ENCODE data around the gene PPHLN1.

The PPHLN1 gene

DNA sequence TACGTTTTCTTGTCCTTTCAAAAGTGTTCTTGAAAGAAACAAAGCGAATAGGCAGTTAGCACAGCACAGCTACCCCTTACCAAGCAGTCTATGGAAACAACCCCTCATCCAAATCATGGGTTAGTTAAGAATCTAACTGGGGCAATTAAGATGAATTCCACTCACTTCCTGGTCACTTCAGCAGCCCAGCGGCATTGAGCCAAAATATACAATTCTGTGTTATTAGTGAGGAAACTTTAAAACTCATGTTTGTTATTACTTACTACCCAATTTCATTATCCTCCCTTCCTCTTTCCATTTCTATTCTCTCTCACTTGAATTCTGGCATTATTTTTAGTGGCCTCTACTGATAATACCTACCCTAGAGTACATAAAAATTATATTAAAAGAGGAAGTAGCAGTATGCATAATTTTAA, 121.4 kb downstream of the PPHLN1 start:
- Histone ChIP-seq H3K9me3 (ENCODE audit: control insufficient read depth, insufficient read depth, low read length) (no peaks in the 10 kb centered on the region), H3K27me3 (ENCODE audit: control insufficient read depth, insufficient read depth, low read length) (no peaks in the 10 kb centered on the region), H3K4me1 (ENCODE audit: control insufficient read depth, insufficient read depth, low read length) (peaks cover 13% of the 10 kb centered on the region), H3K36me3 (ENCODE audit: control insufficient read depth, insufficient read depth, low read length) (no peaks in the 10 kb centered on the region), H3K9ac (ENCODE audit: low read depth, low read length) (no peak overlapping the region), H3K4me3 (ENCODE audit: low read depth, low read length) (no peak overlapping the region)

DNA sequence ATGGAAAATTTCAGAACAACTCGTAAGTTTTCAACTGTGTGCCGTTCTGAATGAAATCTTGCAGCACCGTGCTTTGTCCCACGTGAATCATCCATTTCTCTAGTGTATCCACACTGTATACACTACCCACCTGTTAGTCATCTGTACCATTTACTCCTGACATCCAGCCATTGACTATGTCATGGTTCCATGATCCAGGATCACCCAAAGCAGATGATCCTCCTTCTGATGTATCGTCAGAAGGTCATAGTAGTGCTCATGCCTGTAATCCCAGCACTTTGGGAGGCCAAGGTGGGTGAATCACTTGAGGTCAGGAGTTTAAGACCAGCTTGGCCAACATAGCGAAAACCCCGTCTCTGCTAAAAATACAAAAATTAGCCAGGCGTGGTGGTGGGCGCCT, 122.9 kb downstream of the PPHLN1 start:
- no peaks in the 10 kb centered on the region for H3K27me3 ChIP-seq (ENCODE audit: control insufficient read depth, insufficient read depth, low read length)
- no peaks in the 10 kb centered on the region for H3K9me3 ChIP-seq (ENCODE audit: control insufficient read depth, insufficient read depth, low read length)
- H3K36me3 ChIP-seq (ENCODE audit: control insufficient read depth, insufficient read depth, low read length), result no peaks in the 10 kb centered on the region
- no peak overlapping the region for H3K4me3 ChIP-seq (ENCODE audit: low read depth, low read length)
- peaks cover 11% of the 10 kb centered on the region for H3K4me1 ChIP-seq (ENCODE audit: control insufficient read depth, insufficient read depth, low read length)
- no peak overlapping the region for H3K9ac ChIP-seq (ENCODE audit: low read depth, low read length)

DNA sequence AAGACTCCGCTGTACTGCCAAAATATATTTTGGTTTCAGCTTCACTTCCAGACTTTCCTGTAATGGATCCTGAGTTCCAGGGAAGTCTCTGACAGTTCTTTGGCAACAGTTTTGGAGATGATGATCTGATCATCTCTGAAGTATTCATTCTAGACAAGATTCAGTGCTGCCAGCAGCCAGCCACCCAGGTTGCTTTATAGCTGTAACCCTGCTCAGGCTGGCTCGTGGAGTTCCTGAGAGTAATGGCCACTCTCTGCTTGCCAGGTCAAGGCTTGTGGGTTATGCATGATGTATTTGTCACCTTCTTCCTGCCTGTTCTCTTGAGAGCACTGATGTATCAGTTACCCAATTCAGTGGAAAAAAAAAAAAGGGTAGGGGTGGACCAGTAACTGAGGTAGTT, 124.3 kb downstream of the PPHLN1 start:
- H3K27me3 ChIP-seq (ENCODE audit: control insufficient read depth, insufficient read depth, low read length), result no peaks in the 10 kb centered on the region

DNA sequence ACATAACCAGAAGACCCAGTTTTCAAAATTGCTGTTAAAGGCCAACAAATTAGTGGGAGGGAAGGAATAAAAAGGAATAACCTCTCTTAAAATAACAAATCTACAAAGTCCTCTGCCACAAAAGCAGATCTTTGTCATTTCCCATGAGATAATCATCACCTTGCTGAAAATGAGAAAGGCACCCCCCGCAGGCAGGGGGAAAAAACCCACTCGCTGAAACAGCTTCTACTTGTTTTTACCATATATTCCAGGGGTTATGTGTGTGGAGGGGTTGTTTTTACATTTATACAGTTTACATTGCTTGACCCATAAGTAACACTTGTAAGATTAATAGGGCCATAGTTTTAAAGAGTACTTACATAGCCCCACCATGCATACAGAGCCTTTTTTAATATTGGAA, 132.6 kb downstream of the PPHLN1 start:
- Histone ChIP-seq H3K27me3 (ENCODE audit: control insufficient read depth, insufficient read depth, low read length) (no peaks in the 10 kb centered on the region), H3K9me3 (ENCODE audit: control insufficient read depth, insufficient read depth, low read length) (no peaks in the 10 kb centered on the region), H3K36me3 (ENCODE audit: control insufficient read depth, insufficient read depth, low read length) (peaks cover 12% of the 10 kb centered on the region), H3K9ac (ENCODE audit: low read depth, low read length) (no peak overlapping the region), H3K4me3 (ENCODE audit: low read depth, low read length) (no peak overlapping the region), H3K4me1 (ENCODE audit: control insufficient read depth, insufficient read depth, low read length) (peaks cover 32% of the 10 kb centered on the region)

More for the DNA sequence above, 124.3 kb downstream of the PPHLN1 start:
- no peak overlapping the region for H3K9ac ChIP-seq (ENCODE audit: low read depth, low read length)
- peaks cover 11% of the 10 kb centered on the region for H3K4me1 ChIP-seq (ENCODE audit: control insufficient read depth, insufficient read depth, low read length)
- H3K9me3 ChIP-seq (ENCODE audit: control insufficient read depth, insufficient read depth, low read length), result no peaks in the 10 kb centered on the region
- H3K4me3 ChIP-seq (ENCODE audit: low read depth, low read length), result no peak overlapping the region
- H3K36me3 ChIP-seq (ENCODE audit: control insufficient read depth, insufficient read depth, low read length), result no peaks in the 10 kb centered on the region

DNA sequence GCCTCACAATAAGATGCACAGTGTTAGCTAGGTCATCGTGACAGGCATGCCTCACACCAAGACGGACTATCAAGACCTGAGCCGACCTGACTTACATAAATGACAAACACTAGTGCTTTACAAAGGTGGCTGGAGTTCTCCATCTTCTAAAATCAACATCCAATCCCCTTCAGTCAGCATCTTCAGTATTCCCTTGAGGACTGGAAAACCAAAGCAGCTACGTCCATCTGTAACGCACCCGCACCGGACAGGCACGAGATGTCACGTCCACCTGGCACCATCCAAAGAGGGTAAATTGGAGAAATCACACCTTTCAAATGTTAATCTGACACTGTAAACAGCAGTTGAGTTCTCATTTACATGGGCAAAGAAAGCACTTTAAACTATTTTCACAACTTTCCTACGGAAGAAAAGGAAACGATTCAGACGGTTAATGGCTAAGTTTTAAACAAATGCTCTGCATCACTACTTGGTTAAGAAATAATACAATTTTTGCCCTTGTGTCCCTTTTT, 133.4 kb downstream of the PPHLN1 start:
- Histone ChIP-seq H3K4me1 (ENCODE audit: control insufficient read depth, insufficient read depth, low read length) (peaks cover 32% of the 10 kb centered on the region), H3K27me3 (ENCODE audit: control insufficient read depth, insufficient read depth, low read length) (no peaks in the 10 kb centered on the region), H3K9ac (ENCODE audit: low read depth, low read length) (no peak overlapping the region), H3K4me3 (ENCODE audit: low read depth, low read length) (peak overlapping the region; percentile 9), H3K36me3 (ENCODE audit: control insufficient read depth, insufficient read depth, low read length) (peaks cover 12% of the 10 kb centered on the region), H3K9me3 (ENCODE audit: control insufficient read depth, insufficient read depth, low read length) (no peaks in the 10 kb centered on the region)

DNA sequence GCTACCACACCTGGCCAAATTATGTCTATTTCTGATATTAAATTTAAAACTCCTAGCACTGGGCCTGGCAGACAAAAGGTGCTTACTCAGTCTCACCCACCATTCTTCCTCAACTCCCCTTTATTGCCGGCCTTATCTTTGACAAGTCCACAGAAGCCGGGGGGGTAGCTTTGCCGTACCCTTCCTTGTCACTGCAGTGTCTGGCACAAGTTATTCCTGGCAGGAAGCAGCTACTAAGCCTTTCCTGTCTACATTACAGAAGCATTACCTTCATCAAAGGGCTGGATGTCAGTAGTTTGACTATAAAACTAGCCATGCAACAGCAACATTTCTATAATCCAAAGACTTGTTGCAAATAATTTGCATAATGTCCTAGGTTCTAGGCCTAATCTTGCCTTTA, 136.5 kb downstream of the PPHLN1 start:
- Histone ChIP-seq H3K27me3 (ENCODE audit: control insufficient read depth, insufficient read depth, low read length) (no peaks in the 10 kb centered on the region), H3K4me3 (ENCODE audit: low read depth, low read length) (no peak overlapping the region), H3K4me1 (ENCODE audit: control insufficient read depth, insufficient read depth, low read length) (peaks cover 30% of the 10 kb centered on the region), H3K9me3 (ENCODE audit: control insufficient read depth, insufficient read depth, low read length) (no peaks in the 10 kb centered on the region), H3K9ac (ENCODE audit: low read depth, low read length) (no peak overlapping the region), H3K36me3 (ENCODE audit: control insufficient read depth, insufficient read depth, low read length) (peaks cover 26% of the 10 kb centered on the region)

DNA sequence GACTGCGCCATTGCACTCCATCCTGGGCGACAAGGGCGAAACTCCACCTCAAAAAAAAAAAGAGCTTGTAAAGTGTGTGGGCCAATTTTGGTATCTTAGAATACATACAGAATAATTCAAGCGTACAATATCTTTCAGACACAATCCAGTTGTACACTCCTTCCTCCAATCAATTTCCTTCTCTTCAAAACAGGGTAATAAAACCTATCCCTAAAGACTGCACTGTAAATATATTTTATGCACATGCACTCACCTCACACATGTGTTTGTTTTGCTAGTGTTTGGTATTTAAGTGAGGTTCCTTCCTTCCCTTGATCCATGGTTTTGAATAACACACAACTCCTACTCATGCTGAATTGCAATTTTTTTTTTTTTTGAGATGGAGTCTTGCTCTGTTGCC, 137.7 kb downstream of the PPHLN1 start:
- H3K36me3 ChIP-seq (ENCODE audit: control insufficient read depth, insufficient read depth, low read length), result peaks cover 24% of the 10 kb centered on the region

DNA sequence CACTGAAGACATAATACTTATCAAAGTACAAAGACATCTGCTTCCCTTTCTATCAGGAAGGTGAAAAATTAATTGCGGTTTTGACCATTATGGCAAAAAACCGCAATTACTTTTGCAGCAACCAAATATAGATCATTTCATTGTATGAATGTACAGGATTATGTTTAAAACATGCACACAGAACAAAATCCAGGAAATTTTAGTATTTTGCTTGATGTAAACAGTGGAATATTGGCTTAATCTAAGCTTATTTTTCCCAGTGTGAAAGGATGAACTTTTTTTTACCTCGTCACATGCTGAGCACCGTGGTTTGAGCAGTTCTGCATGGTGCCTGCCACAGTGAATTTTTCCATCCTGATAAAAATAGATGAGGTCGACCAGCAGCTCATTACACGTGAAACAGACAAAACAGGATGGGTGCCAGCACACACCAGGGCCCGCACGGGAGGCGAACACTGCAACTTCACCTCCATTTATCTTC, 142.4 kb downstream of the PPHLN1 start:
- Histone ChIP-seq H3K27me3 (ENCODE audit: control insufficient read depth, insufficient read depth, low read length) (no peaks in the 10 kb centered on the region), H3K9ac (ENCODE audit: low read depth, low read length) (no peak overlapping the region), H3K36me3 (ENCODE audit: control insufficient read depth, insufficient read depth, low read length) (peaks cover 14% of the 10 kb centered on the region), H3K9me3 (ENCODE audit: control insufficient read depth, insufficient read depth, low read length) (no peaks in the 10 kb centered on the region), H3K4me3 (ENCODE audit: low read depth, low read length) (no peak overlapping the region), H3K4me1 (ENCODE audit: control insufficient read depth, insufficient read depth, low read length) (peaks cover 16% of the 10 kb centered on the region)

More for the DNA sequence above, 137.7 kb downstream of the PPHLN1 start:
- Histone ChIP-seq H3K27me3 (ENCODE audit: control insufficient read depth, insufficient read depth, low read length) (no peaks in the 10 kb centered on the region), H3K4me1 (ENCODE audit: control insufficient read depth, insufficient read depth, low read length) (peaks cover 19% of the 10 kb centered on the region), H3K4me3 (ENCODE audit: low read depth, low read length) (no peak overlapping the region), H3K9me3 (ENCODE audit: control insufficient read depth, insufficient read depth, low read length) (no peaks in the 10 kb centered on the region), H3K9ac (ENCODE audit: low read depth, low read length) (no peak overlapping the region)

DNA sequence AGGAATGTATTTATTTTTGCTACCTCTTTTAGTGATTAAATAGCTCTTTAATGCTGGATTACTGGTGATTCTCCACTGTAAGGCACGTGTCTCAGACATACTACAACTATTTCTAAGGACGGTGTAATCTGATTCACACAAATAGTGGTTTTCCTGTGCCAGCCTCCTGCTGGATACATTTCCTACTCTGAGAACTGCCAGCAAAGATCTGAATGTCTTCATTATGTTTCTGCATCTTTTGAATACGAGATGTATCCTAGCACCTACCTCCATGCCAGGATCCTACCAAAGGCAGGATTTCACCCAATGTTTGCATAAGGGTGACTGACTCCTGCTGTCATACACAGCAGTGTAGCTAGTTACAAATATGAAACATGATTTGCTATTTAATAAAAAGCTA, 143.0 kb downstream of the PPHLN1 start:
- Histone ChIP-seq H3K4me3 (ENCODE audit: low read depth, low read length) (no peak overlapping the region), H3K9me3 (ENCODE audit: control insufficient read depth, insufficient read depth, low read length) (no peaks in the 10 kb centered on the region), H3K4me1 (ENCODE audit: control insufficient read depth, insufficient read depth, low read length) (peaks cover 16% of the 10 kb centered on the region), H3K27me3 (ENCODE audit: control insufficient read depth, insufficient read depth, low read length) (no peaks in the 10 kb centered on the region), H3K36me3 (ENCODE audit: control insufficient read depth, insufficient read depth, low read length) (peaks cover 14% of the 10 kb centered on the region), H3K9ac (ENCODE audit: low read depth, low read length) (no peak overlapping the region)

DNA sequence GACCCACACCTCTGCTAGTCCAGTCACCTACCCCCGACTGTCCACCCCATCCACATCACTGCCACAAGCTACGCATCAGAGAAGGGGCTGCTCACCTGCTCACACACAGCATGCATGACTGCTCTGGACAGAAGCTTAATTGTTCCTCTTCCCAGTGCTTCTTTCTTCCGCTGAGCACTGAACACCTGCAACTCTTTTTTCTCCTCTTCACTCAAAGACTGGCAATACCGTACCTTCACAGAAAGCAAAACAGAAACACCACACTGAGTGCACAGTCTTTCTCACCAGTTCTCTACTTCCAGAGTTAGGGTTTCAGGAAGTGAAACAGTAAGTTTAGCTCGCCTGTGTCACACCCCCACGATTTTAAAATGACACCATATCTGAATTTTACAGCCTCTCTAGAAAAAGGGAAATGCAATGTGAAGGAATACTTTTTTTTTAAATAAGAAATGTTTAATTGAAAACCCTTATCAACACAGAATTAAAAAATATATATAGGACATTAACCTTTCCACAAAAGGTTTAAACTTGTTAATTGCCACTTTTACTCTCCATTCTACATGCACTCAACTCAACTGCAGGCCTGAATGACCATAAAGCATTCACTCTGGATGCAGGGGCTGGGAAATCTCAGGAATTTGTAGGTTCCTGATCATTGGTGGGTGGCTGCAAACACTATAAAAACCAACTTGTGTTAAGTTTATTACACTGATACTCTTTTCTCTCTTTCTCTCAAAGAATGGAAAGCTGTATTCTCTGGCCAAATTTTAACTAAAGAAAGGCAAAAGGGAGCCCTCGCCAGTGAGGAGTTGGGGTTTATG, 143.6 kb downstream of the PPHLN1 start:
- Histone ChIP-seq H3K9me3 (ENCODE audit: control insufficient read depth, insufficient read depth, low read length) (no peaks in the 10 kb centered on the region), H3K4me3 (ENCODE audit: low read depth, low read length) (no peak overlapping the region), H3K36me3 (ENCODE audit: control insufficient read depth, insufficient read depth, low read length) (peaks cover 14% of the 10 kb centered on the region), H3K4me1 (ENCODE audit: control insufficient read depth, insufficient read depth, low read length) (peaks cover 16% of the 10 kb centered on the region), H3K27me3 (ENCODE audit: control insufficient read depth, insufficient read depth, low read length) (no peaks in the 10 kb centered on the region), H3K9ac (ENCODE audit: low read depth, low read length) (no peak overlapping the region)

DNA sequence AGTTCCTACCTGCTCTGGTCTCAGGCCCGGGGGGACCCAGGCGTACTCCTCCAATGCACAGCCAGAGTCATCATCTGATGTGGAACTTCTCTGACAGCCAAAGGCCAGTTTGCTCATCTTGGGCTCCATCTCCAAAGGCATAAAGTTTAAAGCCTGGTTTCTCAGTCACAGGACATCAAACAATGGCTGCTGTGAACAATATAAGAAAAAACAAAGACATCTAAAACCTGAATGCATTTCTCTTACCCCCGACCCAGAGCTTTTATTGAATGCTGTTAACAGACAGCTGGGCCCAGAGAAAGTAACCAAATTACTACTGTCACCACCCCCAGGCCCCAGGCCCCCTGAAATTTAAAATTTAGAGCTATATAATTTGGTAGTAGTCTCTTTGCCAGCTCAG, 146.4 kb downstream of the PPHLN1 start:
- Histone ChIP-seq H3K4me3 (ENCODE audit: low read depth, low read length) (no peak overlapping the region), H3K36me3 (ENCODE audit: control insufficient read depth, insufficient read depth, low read length) (no peaks in the 10 kb centered on the region), H3K27me3 (ENCODE audit: control insufficient read depth, insufficient read depth, low read length) (no peaks in the 10 kb centered on the region), H3K4me1 (ENCODE audit: control insufficient read depth, insufficient read depth, low read length) (peaks cover 23% of the 10 kb centered on the region), H3K9me3 (ENCODE audit: control insufficient read depth, insufficient read depth, low read length) (no peaks in the 10 kb centered on the region), H3K9ac (ENCODE audit: low read depth, low read length) (no peak overlapping the region)

DNA sequence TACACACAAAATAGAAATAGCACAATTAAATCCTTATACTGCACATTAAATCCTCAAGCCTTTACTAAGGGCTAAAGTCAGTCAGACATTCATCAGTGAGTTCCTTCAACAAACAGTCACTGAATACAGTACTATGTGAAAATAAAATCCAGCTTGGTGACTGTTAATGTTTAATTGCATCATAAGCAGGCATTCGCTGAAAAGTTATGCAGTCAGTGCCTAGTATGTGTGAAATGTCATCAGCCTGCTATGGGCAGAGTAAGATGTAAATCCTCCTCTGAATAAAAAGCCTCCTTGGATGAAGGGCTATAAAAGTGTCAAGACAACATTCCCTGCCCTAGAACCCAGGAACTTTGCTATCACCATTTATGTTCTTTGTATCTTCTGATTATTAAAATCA, 147.2 kb downstream of the PPHLN1 start:
- H3K27me3 ChIP-seq (ENCODE audit: control insufficient read depth, insufficient read depth, low read length), result no peaks in the 10 kb centered on the region
- H3K4me3 ChIP-seq (ENCODE audit: low read depth, low read length), result no peak overlapping the region
- H3K36me3 ChIP-seq (ENCODE audit: control insufficient read depth, insufficient read depth, low read length), result no peaks in the 10 kb centered on the region
- no peak overlapping the region for H3K9ac ChIP-seq (ENCODE audit: low read depth, low read length)
- no peaks in the 10 kb centered on the region for H3K9me3 ChIP-seq (ENCODE audit: control insufficient read depth, insufficient read depth, low read length)
- peaks cover 23% of the 10 kb centered on the region for H3K4me1 ChIP-seq (ENCODE audit: control insufficient read depth, insufficient read depth, low read length)

Measured in iPS-15b (cell line).